T-helper 2 cell treated with Interferon-gamma antibody and Interleukin-4, amounts not matched to agents 100 ng/mL and 5 ng/mL, for 36 hours (primary cell): ENCODE results near the gene CD68. TPM values are rescaled to one million over a fixed set of nuclear protein-coding genes. Genes with fewer than 3 reads are reported as not detected.
"Not testable (repeated sequence)": the region's sequence is repeated elsewhere in the genome, so short reads cannot be mapped to it uniquely, and the experiment has no call there.

Experiments
- intact Hi-C: fragments of 100-400 bp; cut with micrococcal nuclease; formaldehyde crosslinking; loops from one replicate; pipeline ENCODE4 v1.15.1; 2023
- total RNA-seq: library from RNA; stranded (reverse); gene quantifications from 2 replicates; pipeline ENCODE4 v1.2.3, GENCODE V29; 2022

The CD68 gene
- total RNA-seq, 1 donor from 2014 or later, result 9.4 TPM

GRCh38 chr17:7611635-7612293 lies 32.3 kb downstream of the CD68 start:
- intact Hi-C loops, result loop anchor here (10.0 kb wide), 1 partner anchor 223 kb away; the partner anchor contains the start of gene KDM6B

DNA sequence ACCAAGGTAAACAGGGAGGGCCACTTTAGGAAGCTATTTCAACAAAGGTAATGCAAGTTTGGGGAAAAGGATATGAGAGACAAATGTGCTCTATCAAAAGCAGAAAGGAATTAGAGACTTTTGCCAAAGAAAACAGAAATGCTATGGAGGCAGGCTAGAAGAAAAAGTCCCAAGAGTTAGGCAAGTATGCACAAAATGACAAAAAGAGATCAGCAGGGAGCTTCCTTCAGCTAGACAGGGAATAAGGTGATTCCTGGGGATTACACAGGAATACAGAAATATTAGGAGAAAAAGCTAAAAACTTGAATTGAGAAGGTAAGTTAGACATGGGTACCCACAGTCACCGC lies 32.8 kb downstream of the CD68 start:
- intact Hi-C loops, result loop anchor here (10.0 kb wide), 1 partner anchor 223 kb away; the partner anchor contains the start of gene KDM6B

DNA sequence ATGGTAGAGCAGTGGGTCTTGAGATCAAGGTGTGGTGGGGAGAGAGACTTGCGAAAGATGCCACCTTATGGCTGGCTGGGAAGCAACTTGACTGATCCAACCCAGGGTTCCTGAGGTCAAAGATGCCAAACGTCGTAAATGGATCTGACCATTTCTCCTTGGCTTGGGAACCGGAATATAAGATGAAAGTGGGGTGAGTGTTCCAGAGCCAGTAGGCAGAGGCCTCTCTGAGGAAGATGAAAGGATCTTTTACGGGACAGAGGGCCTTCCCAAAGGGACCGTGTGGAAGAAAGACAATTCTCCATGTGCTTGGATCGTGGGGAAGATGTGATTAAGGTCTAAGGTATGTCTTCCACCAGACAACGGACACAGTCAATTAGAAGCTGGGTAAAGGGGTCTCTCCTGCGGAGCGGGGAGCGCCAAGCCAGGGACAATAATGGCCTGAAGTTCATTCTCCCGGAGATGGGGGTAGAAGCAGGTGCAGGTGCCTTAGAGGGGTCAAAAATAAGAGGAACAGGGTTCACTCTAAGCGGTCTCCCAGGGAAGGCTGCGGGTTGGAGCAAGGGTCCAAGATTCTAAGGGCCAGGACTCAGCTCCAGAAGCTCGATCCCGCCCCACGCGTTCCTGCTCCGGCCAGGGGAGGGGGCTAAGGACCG lies 34.5 kb downstream of the CD68 start:
- intact Hi-C loops, result loop anchor here (2.0 to 10.0 kb wide), 2 partner anchors 31 to 221 kb away; partner anchors contain the start of genes KDM6B and MPDU1

DNA sequence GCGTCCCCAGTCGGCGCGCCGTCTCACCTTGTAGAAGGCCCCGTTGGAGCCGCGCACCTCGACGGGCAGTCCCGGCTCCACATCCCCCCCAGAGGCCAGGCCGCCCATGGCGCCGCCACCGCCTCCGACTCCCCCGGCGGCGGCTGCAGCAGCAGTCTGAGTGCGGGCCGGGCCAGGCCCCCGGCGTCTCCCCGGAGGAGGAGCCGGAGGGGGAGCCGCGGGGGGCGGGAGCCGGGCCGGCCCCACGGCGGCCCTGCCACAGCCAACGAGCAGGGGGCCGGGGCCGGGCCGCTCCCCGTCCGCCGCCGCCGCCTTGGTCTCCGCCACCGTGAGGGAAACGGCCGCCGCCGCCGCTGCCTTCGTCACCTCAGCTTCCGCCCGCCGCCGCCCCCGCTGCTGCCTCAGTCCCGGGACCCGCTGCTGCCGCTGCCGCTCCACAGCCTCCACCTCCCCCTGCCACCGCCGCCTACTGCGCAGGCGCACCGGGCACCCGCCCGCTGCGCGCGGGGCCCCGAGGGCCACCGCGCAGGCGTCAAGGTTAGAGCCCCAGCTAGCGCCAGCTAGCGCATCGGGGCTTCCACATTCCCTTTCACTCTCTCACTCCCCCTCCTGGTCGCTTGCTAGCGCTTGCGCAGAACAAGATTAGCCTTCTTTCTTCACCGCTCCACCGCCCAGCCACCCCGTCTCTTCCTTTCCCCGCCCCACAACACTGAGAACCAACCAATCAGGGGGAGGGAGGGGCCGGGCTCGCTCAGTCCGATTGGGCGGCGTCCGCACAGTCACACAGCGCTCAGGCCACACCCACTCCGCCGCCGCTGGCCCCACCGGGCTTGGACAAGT lies 35.2 kb downstream of the CD68 start, which contains the start of gene FXR2:
Gene FXR2, minus strand, starts transcription at position 473 of the 840 bp plus-strand sequence. Its CDS starts 365 bp downstream, at position 108.
- intact Hi-C loops, result loop anchor here (1.0 to 10.0 kb wide), 5 partner anchors 32 to 220 kb away; partner anchors contain the start of genes KDM6B, MPDU1, POLR2A and WRAP53

- intact Hi-C loops, result loop anchor here (1.0 to 10.0 kb wide), 5 partner anchors 33 to 219 kb away; partner anchors contain the start of genes KDM6B, MPDU1, POLR2A and WRAP53
These were observed 35.9 kb downstream of the CD68 start for GRCh38 chr17:7615265-7615747.

- intact Hi-C loops, result loop anchor here (10.0 kb wide), 1 partner anchor 216 kb away; the partner anchor contains the start of gene KDM6B
These were observed 39.2 kb downstream of the CD68 start for GRCh38 chr17:7618608-7619007.

GRCh38 chr17:7620835-7621234 lies 41.4 kb downstream of the CD68 start:
- intact Hi-C loops, result no loop called here

DNA sequence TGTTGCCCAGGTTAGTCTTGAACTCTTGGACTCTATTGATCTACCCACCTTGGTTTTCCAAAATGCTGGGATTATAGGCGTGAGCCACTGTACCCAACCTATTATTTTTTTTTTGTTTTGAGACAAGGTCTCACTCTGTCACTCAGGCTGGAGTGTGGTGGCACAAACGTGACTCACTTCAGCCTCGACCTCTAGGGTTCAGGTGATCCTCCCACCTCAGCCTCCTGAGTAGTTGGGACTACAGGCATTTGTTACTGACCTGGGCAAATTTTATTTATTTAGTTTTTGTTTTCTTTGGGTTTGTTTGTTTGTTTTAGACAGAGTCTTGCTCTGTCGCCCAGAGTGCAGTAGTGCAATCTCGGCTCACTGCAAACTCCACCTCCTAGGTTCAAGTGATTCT lies 44.2 kb downstream of the CD68 start:
- intact Hi-C loops, result no loop called here

DNA sequence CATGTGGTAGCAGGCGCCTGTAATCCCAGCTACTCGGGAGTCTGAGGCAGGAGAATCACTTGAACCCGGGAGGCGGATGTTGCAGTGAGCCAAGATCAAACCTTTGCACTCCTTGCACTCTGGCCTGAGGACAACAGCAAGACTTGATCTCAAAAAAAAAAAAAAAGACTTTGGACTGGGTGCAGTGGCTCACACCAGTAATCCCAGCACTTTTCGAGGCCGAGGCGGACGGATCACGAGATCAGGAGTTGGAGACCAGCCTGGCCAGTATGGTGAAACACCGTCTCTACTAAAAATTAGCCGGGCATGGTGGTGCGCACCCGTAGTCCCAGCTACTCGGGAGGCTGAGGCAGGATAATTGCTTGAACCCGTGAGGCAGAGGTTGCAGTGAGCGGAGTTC lies 46.3 kb downstream of the CD68 start:
- intact Hi-C loops, result not testable (repeated sequence)

- intact Hi-C loops, result no loop called here
These were observed 46.9 kb downstream of the CD68 start for GRCh38 chr17:7626307-7626706.

DNA sequence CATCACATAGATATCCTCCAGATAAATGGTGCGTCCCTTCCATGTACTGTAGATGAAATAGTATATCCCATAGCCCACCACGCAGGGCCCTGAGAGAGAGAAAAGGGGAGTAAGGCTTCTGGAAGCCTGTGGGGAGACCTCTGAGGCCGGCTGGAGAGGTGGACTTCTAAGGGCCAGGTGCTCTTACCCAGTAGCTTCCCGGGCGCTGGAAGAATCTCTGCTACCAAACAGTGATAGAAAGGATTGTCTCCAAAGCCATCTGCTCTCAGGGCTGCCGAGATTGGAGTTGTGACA lies 47.5 kb downstream of the CD68 start:
- intact Hi-C loops, result no loop called here

DNA sequence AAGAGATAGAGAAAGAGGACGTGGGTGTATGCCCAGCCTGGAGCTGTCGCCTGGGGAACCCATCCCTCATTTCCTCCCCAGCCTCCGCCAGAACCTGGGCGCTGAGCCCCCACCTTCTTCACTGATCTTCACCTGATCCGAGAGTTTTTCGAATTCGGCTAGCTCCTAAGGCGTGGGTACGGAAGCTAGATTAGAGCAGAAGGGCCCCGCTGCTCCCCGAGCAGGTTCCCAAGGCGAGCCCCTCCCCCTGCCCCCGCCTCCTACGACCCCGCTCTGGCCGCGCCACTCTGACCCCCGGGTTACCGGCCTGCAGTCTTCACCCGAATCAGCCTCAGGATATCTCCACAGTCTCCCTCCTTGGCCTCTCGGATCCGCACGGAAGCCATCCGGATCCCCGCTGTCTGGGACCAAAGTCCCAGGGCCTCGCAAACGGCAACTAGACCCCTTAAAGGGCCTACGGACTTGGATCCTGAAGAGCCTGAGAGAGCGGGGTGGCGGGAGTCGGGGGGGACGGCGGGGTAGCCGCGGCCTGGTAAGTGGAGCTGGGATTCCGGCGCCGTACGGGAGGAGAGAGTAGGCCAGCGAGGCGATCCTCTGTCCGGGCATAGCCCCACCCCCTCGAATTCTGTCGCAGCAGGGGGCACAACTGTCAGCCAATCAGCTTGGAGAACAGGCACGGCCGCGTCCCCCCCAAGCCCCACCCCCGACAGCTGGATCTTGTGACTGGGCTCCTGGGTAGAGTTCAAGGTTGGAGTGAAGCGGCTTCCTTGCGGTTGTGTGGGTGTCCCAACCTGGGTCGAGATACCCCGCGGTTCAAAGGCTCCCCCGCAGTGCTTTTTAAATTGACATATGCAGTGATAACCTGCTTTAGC lies 48.0 kb downstream of the CD68 start, which contains the start of gene SAT2:
Gene SAT2, minus strand, starts transcription at position 572 of the 872 bp plus-strand sequence. Its CDS starts 186 bp downstream, at position 386.
- intact Hi-C loops, result no loop called here

GRCh38 chr17:7629939-7630571 lies 50.6 kb downstream of the CD68 start, which contains the start of gene SHBG:
Gene SHBG, plus strand, starts transcription at chr17:7630135. Its CDS starts 38 bp downstream, at chr17:7630173.
- intact Hi-C loops, result no loop called here

Other genes with a start within 250 kb of the CD68 start
- 580 and 590 TPM in 2 replicates for gene ACAP1, start 243.1 kb upstream of the CD68 start, total RNA-seq
- 8.2 TPM in 2 replicates for gene KCTD11, start 227.5 kb upstream of the CD68 start, total RNA-seq
- not detected in 2 replicates for gene TMEM95, start 224.5 kb upstream of the CD68 start, total RNA-seq
- gene TNK1, start 198.5 kb upstream of the CD68 start, total RNA-seq, result 1.2 and 1.4 TPM in 2 replicates
- 141 and 147 TPM in 2 replicates for gene PLSCR3, start 185.1 kb upstream of the CD68 start, total RNA-seq
- gene TMEM256, start 175.5 kb upstream of the CD68 start, total RNA-seq, result 54.3 and 56.3 TPM in 2 replicates
- 1.2 TPM in 2 replicates for gene NLGN2, start 171.8 kb upstream of the CD68 start, total RNA-seq
- gene SPEM1, start 159.3 kb upstream of the CD68 start, total RNA-seq, result not detected in 2 replicates
- gene SPEM2, start 154.0 kb upstream of the CD68 start, total RNA-seq, result not detected in 2 replicates
- not detected in 2 replicates for gene SPEM3, start 150.8 kb upstream of the CD68 start, total RNA-seq
- gene TMEM102, start 144.2 kb upstream of the CD68 start, total RNA-seq, result 14.4 TPM in 2 replicates
- gene FGF11, start 140.1 kb upstream of the CD68 start, total RNA-seq, result 5.6 and 5.8 TPM in 2 replicates
- gene CHRNB1, start 134.6 kb upstream of the CD68 start, total RNA-seq, result 11.0 and 11.4 TPM in 2 replicates
- gene ZBTB4, start 100.0 kb upstream of the CD68 start, total RNA-seq, result 21.6 and 22.3 TPM in 2 replicates
- not detected in 2 replicates for gene SLC35G6, start 98.2 kb upstream of the CD68 start, total RNA-seq
- 192 and 200 TPM in 2 replicates for gene POLR2A, start 95.3 kb upstream of the CD68 start, total RNA-seq
- 66.6 and 67.0 TPM in 2 replicates for gene TNFSF12, start 30.6 kb upstream of the CD68 start, total RNA-seq
- 3.2 TPM in 2 replicates for gene TNFSF13, start 20.9 kb upstream of the CD68 start, total RNA-seq
- gene SENP3, start 17.7 kb upstream of the CD68 start, total RNA-seq, result 50.9 and 55.3 TPM in 2 replicates
- 79.6 and 79.9 TPM in 2 replicates for gene MPDU1, start 4.2 kb downstream of the CD68 start, total RNA-seq
- 0.25 and 0.50 TPM in 2 replicates for gene SOX15, start 10.5 kb downstream of the CD68 start, total RNA-seq
- gene FXR2, start 35.3 kb downstream of the CD68 start, total RNA-seq, result 30.3 and 31.7 TPM in 2 replicates
- gene SAT2, start 48.2 kb downstream of the CD68 start, total RNA-seq, result 17.8 and 18.2 TPM in 2 replicates
- gene SHBG, start 50.5 kb downstream of the CD68 start, total RNA-seq, result not detected in 2 replicates
- 0.16 and 0.25 TPM in 2 replicates for gene ATP1B2, start 71.3 kb downstream of the CD68 start, total RNA-seq
- 195 and 207 TPM in 2 replicates for gene TP53, start 107.9 kb downstream of the CD68 start, total RNA-seq
- 25.9 and 28.9 TPM in 2 replicates for gene WRAP53, start 108.8 kb downstream of the CD68 start, total RNA-seq
- 0.09 TPM in 1 of 2 replicates, not detected in the other for gene EFNB3, start 125.6 kb downstream of the CD68 start, total RNA-seq
- gene DNAH2, start 138.1 kb downstream of the CD68 start, total RNA-seq, result not detected in 2 replicates